CD1c-positive myeloid dendritic cell (primary cell): Measurements from ENCODE around the gene PPP1R7.

Experiments
- DNase-seq: peaks from one replicate; pipeline ENCODE4 v3.0.0-alpha.2; 2016; ENCODE audit errors: extremely low spot score

PPP1R7 gene

GRCh38 chr2:241228860-241229516 lies 78.7 kb downstream of the PPP1R7 start:
- no peak for DNase-seq

DNA sequence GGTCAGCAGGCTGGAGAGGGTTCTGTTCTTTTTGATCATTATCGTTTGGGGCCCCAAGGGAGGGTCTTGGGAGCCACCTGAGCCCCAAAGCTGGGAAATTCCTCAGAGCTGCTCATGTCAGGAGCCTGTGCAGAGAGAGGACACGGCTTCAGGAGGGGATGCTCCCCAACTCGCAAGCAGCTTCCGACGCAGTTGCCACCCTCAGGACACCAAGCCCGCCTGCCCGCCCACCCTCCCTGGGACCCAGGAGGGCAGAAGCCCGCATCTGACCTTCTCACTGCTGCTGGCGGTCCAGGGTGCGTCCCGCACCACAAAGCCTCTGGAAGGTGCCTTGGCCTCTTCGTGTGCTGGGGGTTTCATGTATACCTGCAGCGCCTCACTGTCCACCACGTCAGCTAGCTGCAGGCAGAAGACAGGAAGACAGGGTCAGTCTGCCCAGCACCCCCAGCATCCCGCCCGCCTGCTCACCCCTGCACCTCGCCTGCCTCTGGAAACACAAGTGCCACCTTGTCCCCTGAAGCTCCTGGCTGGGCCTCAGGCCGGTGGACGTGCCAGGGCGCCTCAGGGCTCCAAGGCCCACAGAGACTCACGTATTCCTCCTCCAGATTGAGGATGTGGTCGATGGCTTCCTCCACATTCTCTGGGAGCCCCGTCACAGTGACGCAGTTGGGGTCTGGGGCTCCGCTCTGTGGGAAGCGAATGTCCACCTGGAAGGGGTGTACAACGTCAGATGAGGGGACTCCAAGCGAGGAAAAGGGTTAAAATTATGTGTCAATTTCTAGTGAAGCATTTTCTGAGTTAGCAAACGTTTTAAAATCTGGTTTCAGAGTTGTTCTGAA lies 79.5 kb downstream of the PPP1R7 start:
- no peak for DNase-seq

DNA sequence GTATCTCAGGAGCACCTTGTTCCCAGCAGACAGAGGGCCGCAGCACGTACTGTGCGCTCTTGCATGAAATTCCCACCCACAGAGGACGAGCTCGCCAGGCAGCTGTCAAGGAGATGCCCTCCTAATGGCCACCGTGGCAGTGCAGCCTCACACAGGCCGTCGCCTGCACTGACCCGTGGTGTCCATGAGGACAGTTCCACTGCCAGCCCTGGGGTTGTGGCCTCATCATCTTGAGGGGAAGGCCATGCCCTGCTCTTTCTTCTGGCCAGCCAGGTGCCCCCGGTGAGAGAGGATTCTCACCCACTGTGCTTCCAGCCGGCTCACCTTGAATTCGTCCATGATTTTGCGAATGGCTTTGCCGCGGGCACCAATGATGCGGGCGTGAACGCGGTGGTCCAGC lies 80.2 kb downstream of the PPP1R7 start:
- DNase-seq: no peak

- peak; percentile 33 for DNase-seq
Observed at GRCh38 chr2:241232736-241233575, 82.7 kb downstream of the PPP1R7 start.
